Adrenal gland (tissue), 5 donors: ENCODE results near the gene AMPH.

Experiments used
- CTCF ChIP-seq, 6 experiments: fragments of 450-650 bp in 4 of 6; fragments of 200-600 bp in 2 of 6; sonication (generic) in 1 of 6; IDR thresholded peaks; 1 replicate in 5 of 6; 2 replicates in 1 of 6; pipeline versions ENCODE4 v1.5.1 to v1.8.0; 2016 to 2021; ENCODE audit warnings: antibody characterized with exemption in 6 of 6, mild to moderate bottlenecking in 2 of 6, moderate library complexity in 1 of 6
- POLR2A ChIP-seq, 2 donors: fragments of 450-650 bp; IDR thresholded peaks; one replicate each; pipeline ENCODE4 v1.6.1; 2017; ENCODE audit warnings: antibody characterized with exemption in 2 of 2, mild to moderate bottlenecking in 2 of 2, moderate library complexity in 1 of 2
- donor health status: DM: no; HTN: no; CAD: no.

DNA sequence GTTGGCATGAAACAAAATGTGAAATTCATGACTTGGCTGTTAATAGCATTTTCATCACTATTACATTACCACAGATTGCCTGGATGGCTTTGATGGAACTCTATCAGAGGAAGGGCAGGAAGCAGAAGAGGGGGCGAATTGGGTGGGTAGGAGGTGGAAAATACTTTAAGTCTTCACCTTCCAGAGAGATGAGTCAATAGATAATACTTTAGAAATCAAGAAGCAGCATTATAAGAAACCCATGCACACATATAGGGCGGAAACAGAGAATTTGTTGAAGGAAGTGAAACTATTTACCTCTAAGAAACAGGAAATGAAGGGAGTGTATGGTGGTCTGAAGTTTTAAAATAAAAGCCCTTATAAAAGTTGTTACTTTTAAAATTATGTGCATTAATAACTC, 205.7 kb downstream of the AMPH start:
- TF ChIP-seq CTCF (IDR thresholded peaks at IDR 0.05), result no peak
- no peak for TF ChIP-seq POLR2A (IDR thresholded peaks at IDR 0.05)
